ENCODE measurements around the gene XXYLT1. TPM values are rescaled to one million over a fixed set of nuclear protein-coding genes. Genes with fewer than 3 reads are reported as not detected.

XXYLT1 gene
- total and polyA plus RNA-seq, 9 of the 15 experiments (the other 6 are each of a cell fraction or from before 2014, with no cell fraction given), result 1.9 to 18.9 (median 15.0) TPM

DNA sequence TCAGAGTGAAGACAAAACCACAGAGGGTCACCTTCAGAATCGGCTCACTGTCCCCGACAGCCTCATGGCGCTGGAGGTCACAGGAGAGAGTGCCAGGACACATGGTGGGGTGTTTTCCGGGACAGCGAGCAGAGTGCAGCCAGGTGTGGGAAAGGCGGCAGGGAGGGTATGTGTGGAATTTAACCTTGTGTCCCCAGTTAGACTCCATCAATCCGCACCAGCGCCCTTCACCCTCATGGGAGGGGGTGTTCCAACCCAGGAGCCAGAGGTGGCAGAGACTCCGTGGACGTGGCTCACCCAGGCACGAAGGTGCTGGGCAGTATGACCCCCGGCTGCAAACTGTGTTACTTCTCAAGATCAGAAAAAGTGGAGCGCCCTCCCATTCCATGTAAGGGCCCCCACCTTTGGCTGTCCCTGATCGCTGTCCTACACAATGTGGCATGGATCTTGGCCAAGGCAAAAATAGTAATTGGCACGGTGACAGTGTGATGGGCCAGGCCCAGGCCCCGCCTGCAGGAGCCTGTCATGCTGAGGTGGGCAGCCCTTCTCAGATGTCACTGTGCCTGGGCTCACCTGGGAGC is 190.3 kb downstream of the XXYLT1 start (continued):
- TF ChIP-seq RERE (CRISPR knock-in tag; IDR thresholded peaks at IDR 0.05; ENCODE audit: borderline replicate concordance), result no peak

- H3K4me1 ChIP-seq (replicated peaks in 1 of 2; ENCODE audit: control insufficient read depth in 2 of 2, insufficient read depth in 2 of 2, low read length in 2 of 2), result peaks cover 0 to 37% of the 10 kb centered on the region in 2 experiments; a peak in 3 of 5 replicates
- no peak overlapping the region for H3K4me2 ChIP-seq (ENCODE audit: insufficient read depth, low read length)
- H3K27ac ChIP-seq (ENCODE audit: extremely low read depth, low read depth, low read length), result no peak overlapping the region
- no peaks in the 10 kb centered on the region for H3K9me3 ChIP-seq (replicated peaks; ENCODE audit: control insufficient read depth, insufficient read depth, low read depth, low read length)
- no peak for FAIRE-seq
- no peak for ATAC-seq
- ChIA-PET POLR2A (no interaction called here), CTCF (ENCODE audit: low intra/inter-chr PET ratio) (no interaction called here)
- H3K9me1 ChIP-seq (ENCODE audit: control insufficient read depth, insufficient read depth, low read length), result no peaks in the 10 kb centered on the region
- no peak overlapping the region for H3K9ac ChIP-seq (ENCODE audit: insufficient read depth in 1 of 2, low read depth in 2 of 2, low read length in 2 of 2)
- H3K4me3 ChIP-seq, result no peak overlapping the region
- no peaks in the 10 kb centered on the region; the same call in 1 of the 2 replicates for H4K20me1 ChIP-seq (replicated peaks; ENCODE audit: control insufficient read depth, insufficient read depth, low read length)
- DNase-seq (ENCODE audit: extremely low read depth in 1 of 4, low spot score in 3 of 4), result no peak
- no peaks in the 10 kb centered on the region for H3K36me3 ChIP-seq (ENCODE audit: control insufficient read depth, insufficient read depth, low read length)
- intact Hi-C loops (cut with micrococcal nuclease) (no loop called here), in situ Hi-C loops (cut with MboI) (no loop called here)
- BruUV-seq (replicated peaks), result no TSS peak
- WGBS (ENCODE audit: insufficient coverage, low coverage, missing lambda C conversion rate), result 78% methylated on average over 3 of the region's 3 CpGs
- no peaks in the 10 kb centered on the region for H3K79me2 ChIP-seq (ENCODE audit: control insufficient read depth, insufficient read depth, low read length)
- no peak overlapping the region for H2AFZ ChIP-seq (ENCODE audit: low read depth, low read length)
- H3K27me3 ChIP-seq (ENCODE audit: control insufficient read depth in 2 of 2, insufficient read depth in 2 of 2, low read length in 2 of 2), result no peaks in the 10 kb centered on the region
- TF ChIP-seq SRSF3 (IDR thresholded peaks at IDR 0.05; ENCODE audit: insufficient read depth, low read length), result no peak
- no peak for TF ChIP-seq HDGF (IDR thresholded peaks at IDR 0.05)
- TF ChIP-seq ATF6 (CRISPR knock-in tag; IDR thresholded peaks at IDR 0.05), result no peak
- no peak for TF ChIP-seq DEAF1 (CRISPR knock-in tag; IDR thresholded peaks at IDR 0.05)
- no peak for TF ChIP-seq NFE2 (IDR thresholded peaks at IDR 0.05; ENCODE audit: low read depth)
- no peak for TF ChIP-seq MAZ (CRISPR knock-in tag; conservative IDR thresholded peaks at IDR 0.05 in 1 of 2, IDR thresholded peaks at IDR 0.05 in 1 of 2)
- TF ChIP-seq RBM15 (IDR thresholded peaks at IDR 0.05; ENCODE audit: insufficient read depth, low read length), result no peak
- TF ChIP-seq CREB5 (CRISPR knock-in tag; IDR thresholded peaks at IDR 0.05), result no peak
These were observed 190.8 kb downstream of the XXYLT1 start for GRCh38 chr3:195080125-195080524.

Data from K562 (cell line).